ENCODE data around the gene PPM1J. TPM values are rescaled to one million over a fixed set of nuclear protein-coding genes. Genes with fewer than 3 reads are reported as not detected.

PPM1J gene
- total and polyA plus RNA-seq, 9 of the 15 experiments (the other 6 are each of a cell fraction or from before 2014, with no cell fraction given): 0.25 to 10.5 (median 4.2) TPM

GRCh38 chr1:112673592-112674439, 41.3 kb downstream of the PPM1J start (continued):
- TF ChIP-seq, protein P1, sequence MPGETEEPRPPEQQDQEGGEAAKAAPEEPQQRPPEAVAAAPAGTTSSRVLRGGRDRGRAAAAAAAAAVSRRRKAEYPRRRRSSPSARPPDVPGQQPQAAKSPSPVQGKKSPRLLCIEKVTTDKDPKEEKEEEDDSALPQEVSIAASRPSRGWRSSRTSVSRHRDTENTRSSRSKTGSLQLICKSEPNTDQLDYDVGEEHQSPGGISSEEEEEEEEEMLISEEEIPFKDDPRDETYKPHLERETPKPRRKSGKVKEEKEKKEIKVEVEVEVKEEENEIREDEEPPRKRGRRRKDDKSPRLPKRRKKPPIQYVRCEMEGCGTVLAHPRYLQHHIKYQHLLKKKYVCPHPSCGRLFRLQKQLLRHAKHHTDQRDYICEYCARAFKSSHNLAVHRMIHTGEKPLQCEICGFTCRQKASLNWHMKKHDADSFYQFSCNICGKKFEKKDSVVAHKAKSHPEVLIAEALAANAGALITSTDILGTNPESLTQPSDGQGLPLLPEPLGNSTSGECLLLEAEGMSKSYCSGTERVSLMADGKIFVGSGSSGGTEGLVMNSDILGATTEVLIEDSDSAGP (CRISPR knock-in tag; IDR thresholded peaks at IDR 0.05): no peak
- TF ChIP-seq GABPB1 (CRISPR knock-in tag; IDR thresholded peaks at IDR 0.05) (no peak), CHCHD3 (CRISPR knock-in tag; IDR thresholded peaks at IDR 0.05) (no peak), MBD1 (CRISPR knock-in tag; IDR thresholded peaks at IDR 0.05) (no peak), HCFC1 (IDR thresholded peaks at IDR 0.05; ENCODE audit: low read depth, low read length) (no peak), ZNF184 (CRISPR knock-in tag; IDR thresholded peaks at IDR 0.05) (no peak), PHB (CRISPR knock-in tag; IDR thresholded peaks at IDR 0.05) (no peak), SRSF7 (optimal IDR thresholded peaks at IDR 0.05; ENCODE audit: low read depth, low read length) (no peak), TEAD2 (tag; IDR thresholded peaks at IDR 0.05) (0 out of 2 replicates have a peak, but pooled peaks have one; percentile 39), YY1 (IDR thresholded peaks at IDR 0.05; ENCODE audit: borderline replicate concordance in 1 of 3, control insufficient read depth in 1 of 3, extremely low read depth in 1 of 3, insufficient read depth in 3 of 3, insufficient read length in 1 of 3, insufficient replicate concordance in 2 of 3, low read depth in 1 of 3, low read length in 2 of 3) (peak in 1 of 3 experiments; percentile 50), RNF2 (IDR thresholded peaks at IDR 0.05) (0 out of 2 replicates have a peak, but pooled peaks have one; percentile 37)
- TF ChIP-seq, protein P2, sequence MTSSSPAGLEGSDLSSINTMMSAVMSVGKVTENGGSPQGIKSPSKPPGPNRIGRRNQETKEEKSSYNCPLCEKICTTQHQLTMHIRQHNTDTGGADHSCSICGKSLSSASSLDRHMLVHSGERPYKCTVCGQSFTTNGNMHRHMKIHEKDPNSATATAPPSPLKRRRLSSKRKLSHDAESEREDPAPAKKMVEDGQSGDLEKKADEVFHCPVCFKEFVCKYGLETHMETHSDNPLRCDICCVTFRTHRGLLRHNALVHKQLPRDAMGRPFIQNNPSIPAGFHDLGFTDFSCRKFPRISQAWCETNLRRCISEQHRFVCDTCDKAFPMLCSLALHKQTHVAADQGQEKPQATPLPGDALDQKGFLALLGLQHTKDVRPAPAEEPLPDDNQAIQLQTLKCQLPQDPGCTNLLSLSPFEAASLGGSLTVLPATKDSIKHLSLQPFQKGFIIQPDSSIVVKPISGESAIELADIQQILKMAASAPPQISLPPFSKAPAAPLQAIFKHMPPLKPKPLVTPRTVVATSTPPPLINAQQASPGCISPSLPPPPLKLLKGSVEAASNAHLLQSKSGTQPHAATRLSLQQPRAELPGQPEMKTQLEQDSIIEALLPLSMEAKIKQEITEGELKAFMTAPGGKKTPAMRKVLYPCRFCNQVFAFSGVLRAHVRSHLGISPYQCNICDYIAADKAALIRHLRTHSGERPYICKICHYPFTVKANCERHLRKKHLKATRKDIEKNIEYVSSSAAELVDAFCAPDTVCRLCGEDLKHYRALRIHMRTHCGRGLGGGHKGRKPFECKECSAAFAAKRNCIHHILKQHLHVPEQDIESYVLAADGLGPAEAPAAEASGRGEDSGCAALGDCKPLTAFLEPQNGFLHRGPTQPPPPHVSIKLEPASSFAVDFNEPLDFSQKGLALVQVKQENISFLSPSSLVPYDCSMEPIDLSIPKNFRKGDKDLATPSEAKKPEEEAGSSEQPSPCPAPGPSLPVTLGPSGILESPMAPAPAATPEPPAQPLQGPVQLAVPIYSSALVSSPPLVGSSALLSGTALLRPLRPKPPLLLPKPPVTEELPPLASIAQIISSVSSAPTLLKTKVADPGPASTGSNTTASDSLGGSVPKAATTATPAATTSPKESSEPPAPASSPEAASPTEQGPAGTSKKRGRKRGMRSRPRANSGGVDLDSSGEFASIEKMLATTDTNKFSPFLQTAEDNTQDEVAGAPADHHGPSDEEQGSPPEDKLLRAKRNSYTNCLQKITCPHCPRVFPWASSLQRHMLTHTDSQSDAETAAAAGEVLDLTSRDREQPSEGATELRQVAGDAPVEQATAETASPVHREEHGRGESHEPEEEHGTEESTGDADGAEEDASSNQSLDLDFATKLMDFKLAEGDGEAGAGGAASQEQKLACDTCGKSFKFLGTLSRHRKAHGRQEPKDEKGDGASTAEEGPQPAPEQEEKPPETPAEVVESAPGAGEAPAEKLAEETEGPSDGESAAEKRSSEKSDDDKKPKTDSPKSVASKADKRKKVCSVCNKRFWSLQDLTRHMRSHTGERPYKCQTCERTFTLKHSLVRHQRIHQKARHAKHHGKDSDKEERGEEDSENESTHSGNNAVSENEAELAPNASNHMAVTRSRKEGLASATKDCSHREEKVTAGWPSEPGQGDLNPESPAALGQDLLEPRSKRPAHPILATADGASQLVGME (CRISPR knock-in tag; IDR thresholded peaks at IDR 0.05): 0 out of 2 replicates have a peak, but pooled peaks have one; percentile 12
- TF ChIP-seq, protein P3, sequence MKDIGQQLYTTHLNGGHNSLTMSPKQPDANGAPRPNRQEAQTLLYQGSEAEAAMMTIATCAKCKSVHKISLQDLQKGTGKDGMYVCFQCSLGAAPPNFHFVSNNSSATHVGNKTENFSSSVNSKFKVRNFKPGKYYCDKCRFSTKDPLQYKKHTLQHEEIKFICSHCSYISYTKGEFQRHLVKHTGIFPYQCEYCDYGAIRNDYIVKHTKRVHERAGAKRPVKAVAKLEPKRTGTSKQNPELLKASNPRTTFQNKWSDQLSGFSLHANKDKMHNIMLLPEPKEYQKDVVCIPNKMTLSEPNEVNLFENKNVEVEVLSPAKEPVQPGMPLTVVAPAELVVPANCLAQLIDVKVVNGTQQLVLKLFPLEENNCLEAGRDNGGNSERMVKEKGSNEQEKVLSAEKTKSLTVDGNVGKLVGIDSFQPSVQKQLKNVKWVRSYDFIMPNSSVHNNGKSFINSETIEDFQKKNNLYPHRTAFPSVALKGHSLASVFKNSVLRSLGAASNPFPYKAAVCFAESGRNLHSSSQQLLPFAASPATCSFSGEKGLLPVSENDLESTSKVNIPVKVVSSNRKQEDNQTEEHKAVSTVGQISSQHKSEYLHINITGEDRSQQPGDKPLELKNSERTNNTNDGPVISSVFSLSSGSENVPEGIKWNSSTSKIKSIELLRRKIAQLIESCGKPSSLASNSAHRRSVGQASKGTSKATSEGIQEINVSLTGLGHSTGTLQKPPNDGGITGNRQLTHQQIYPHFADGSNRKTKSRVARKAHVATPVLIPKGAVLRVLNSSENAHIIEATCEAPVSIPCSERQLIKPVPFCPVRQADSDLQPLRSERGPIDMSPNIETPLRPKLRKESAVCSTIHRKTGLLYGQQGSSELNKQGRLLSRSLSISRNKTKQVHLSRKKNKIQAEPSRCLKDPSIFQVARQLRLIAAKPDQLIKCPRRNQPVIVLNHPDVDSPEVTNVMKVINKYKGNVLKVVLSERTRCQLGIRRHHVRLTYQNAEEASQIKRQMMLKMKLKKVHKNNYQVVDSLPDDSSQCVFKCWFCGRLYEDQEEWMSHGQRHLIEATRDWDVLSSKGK (CRISPR knock-in tag; IDR thresholded peaks at IDR 0.05): peak; percentile 35; the same call in 1 of the 2 replicates
